Measurements from ENCODE around the gene PUM1.

DNA sequence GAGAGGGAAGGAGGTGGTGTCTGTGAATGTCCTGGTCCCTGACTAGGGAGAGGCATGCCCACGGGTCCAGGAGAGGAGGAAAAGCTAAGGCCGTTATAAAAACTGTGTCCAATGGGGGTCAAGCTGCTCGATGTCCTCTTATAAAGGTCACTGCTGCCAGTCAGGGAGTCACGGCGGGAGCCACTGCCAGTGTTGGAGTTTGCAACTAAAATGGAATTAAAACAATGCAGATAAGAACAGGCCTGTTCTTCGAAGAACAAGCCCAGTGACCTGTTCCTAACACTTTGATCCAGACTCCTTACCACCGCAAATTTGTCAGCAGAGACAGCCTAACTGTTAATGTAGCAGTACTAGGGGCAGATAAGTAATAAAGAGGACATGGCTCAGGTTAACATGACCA lies 100.8 kb downstream of the PUM1 start:
- TF ChIP-seq POLR2A (IDR thresholded peaks at IDR 0.05) (no peak), CTCF (IDR thresholded peaks at IDR 0.05) (no peak)

All from prostate gland (tissue), 2 donors.